Mammary epithelial cell (primary cell): ENCODE data around the gene CYTH2.

Experiments
- CTCF ChIP-seq, 2 donors: IDR thresholded peaks in 1 of 2; conservative IDR thresholded peaks in 1 of 2; 2 replicates each; pipeline ENCODE4 v1.5.1; 2011 to 2012; ENCODE audit warnings: inconsistent platforms in 2 of 2, low read length in 2 of 2, mild to moderate bottlenecking in 2 of 2, control low read depth in 1 of 2, low read depth in 1 of 2; ENCODE audit not compliant: insufficient read depth in 1 of 2; ENCODE audit errors: extremely low read depth in 1 of 2
- EZH2 ChIP-seq: IDR thresholded peaks from 2 replicates; pipeline ENCODE4 v1.6.1; 2012; ENCODE audit warnings: low read length, inconsistent platforms, borderline replicate concordance

- TF ChIP-seq CTCF (conservative IDR thresholded peaks at IDR 0.05 in 1 of 2, IDR thresholded peaks at IDR 0.05 in 1 of 2; ENCODE audit: extremely low read depth in 1 of 2, insufficient read depth in 1 of 2, low read depth in 1 of 2, low read length in 2 of 2): no peak
- no peak for TF ChIP-seq EZH2
Measured at GRCh38 chr19:48524221-48524620, 55.1 kb downstream of the CYTH2 start.
